HCT116 (cell line): ENCODE data around the gene GLA. TPM values are rescaled to one million over a fixed set of nuclear protein-coding genes. Genes with fewer than 3 reads are reported as not detected.

Experiments used
- ATAC-seq: fragments of 200-7000 bp; cut with Tn5 transposase; 2 replicates; pipeline ENCODE4 v1.9.1; 2020; ENCODE audit warnings: mild to moderate bottlenecking, moderate library complexity
- BruUV-seq: library from RNA; stranded (reverse); fragments of 400-500 nt; replicated peaks from 2 replicates; lab custom pipeline; 2021; lab: Mats Ljungman, UMichigan
- CTCF ChIA-PET: fragments of 300-600 bp; sonication (Branson Sonifier 250); formaldehyde crosslinking; loops from one replicate; lab custom pipeline; 2021; ENCODE audit warnings: antibody characterized with exemption; lab: Charles Lee
- POLR2A ChIA-PET: fragments of 300-600, 350-600 bp; sonication (Branson Sonifier 250); formaldehyde crosslinking; loops from one replicate; lab custom pipeline; 2021; ENCODE audit warnings: antibody characterized with exemption; lab: Charles Lee
- RAD21 ChIA-PET, 2 experiments: fragments of 300-600 bp; sonication (Branson Sonifier 250); formaldehyde crosslinking; loops; one replicate each; lab custom pipeline; 2023; ENCODE audit warnings: low total read pairs in 2 of 2; ENCODE audit not compliant: uncharacterized antibody in 2 of 2, unreplicated experiment in 2 of 2, low non-redundant PET in 1 of 2; lab: Charles Lee
- DNase-seq: peaks from one replicate; pipeline ENCODE4 v3.0.0-alpha.2; 2010; ENCODE audit warnings: low read depth, low spot score
- H2AFZ ChIP-seq: fragments of 200-600 bp; shearing (Covaris generic), sonication (generic); 2 replicates; pipeline ENCODE4 v1.6.1; 2017; ENCODE audit warnings: low read depth, mixed run types, mixed read lengths, antibody characterized with exemption, low read length; ENCODE audit not compliant: poor library complexity, severe bottlenecking
- H3K27ac ChIP-seq: 2 replicates; pipeline ENCODE4 v1.5.1; 2012; ENCODE audit warnings: low read depth, low read length
- H3K27me3 ChIP-seq: fragments of 200-600 bp; sonication (generic); 2 replicates; pipeline ENCODE4 v1.6.1; 2016; ENCODE audit warnings: mixed run types, low read length, mixed read lengths; ENCODE audit not compliant: insufficient read depth
- H3K36me3 ChIP-seq, 2 experiments: fragments of 200-500 bp in 1 of 2; fragments of 200-600 bp in 1 of 2; sonication (Bioruptor generic) in 1 of 2; sonication (generic) in 1 of 2; 2 replicates each; pipeline versions ENCODE4 v1.5.1 to v1.6.1; 2014 to 2016; ENCODE audit warnings: low read length in 2 of 2, inconsistent platforms in 1 of 2, mixed read lengths in 1 of 2, mixed run types in 1 of 2; ENCODE audit not compliant: insufficient read depth in 2 of 2, control insufficient read depth in 1 of 2
- H3K4me1 ChIP-seq, 2 experiments: fragments of 200-600 bp in 1 of 2; sonication (generic) in 1 of 2; 2 replicates each; pipeline versions ENCODE4 v1.5.1 to v1.6.1; 2012 to 2017; ENCODE audit warnings: low read length in 2 of 2, inconsistent platforms in 1 of 2, mild to moderate bottlenecking in 1 of 2, mixed read lengths in 1 of 2, mixed run types in 1 of 2, moderate library complexity in 1 of 2; ENCODE audit not compliant: insufficient read depth in 2 of 2, control insufficient read depth in 1 of 2
- H3K4me2 ChIP-seq: fragments of 200-600 bp; sonication (generic); 2 replicates; pipeline ENCODE4 v1.6.1; 2017; ENCODE audit warnings: mixed run types, low read length, mixed read lengths
- H3K4me3 ChIP-seq, 2 experiments: fragments of 200-600 bp in 1 of 2; sonication (generic) in 1 of 2; replicated peaks in 1 of 2; 2 replicates each; pipeline ENCODE4 v1.5.1; 2011 to 2016; ENCODE audit warnings: low read length in 2 of 2, control low read depth in 1 of 2, low read depth in 1 of 2, mild to moderate bottlenecking in 1 of 2, mixed read lengths in 1 of 2, mixed run types in 1 of 2
- H3K79me2 ChIP-seq: fragments of 200-600 bp; sonication (generic); 2 replicates; pipeline ENCODE4 v1.6.1; 2017; ENCODE audit warnings: mild to moderate bottlenecking, mixed run types, low read length, moderate library complexity, mixed read lengths; ENCODE audit not compliant: insufficient read depth
- H3K9ac ChIP-seq: fragments of 200-600 bp; sonication (generic); 2 replicates; pipeline ENCODE4 v1.6.1; 2016; ENCODE audit warnings: low read length, mixed read lengths
- H3K9me2 ChIP-seq: fragments of 200-600 bp; sonication (generic), shearing (Covaris generic); 2 replicates; pipeline ENCODE4 v1.6.1; 2017; ENCODE audit warnings: mixed run types, mild to moderate bottlenecking, moderate library complexity; ENCODE audit not compliant: insufficient read depth
- H3K9me3 ChIP-seq, 2 experiments: fragments of 200-500 bp in 1 of 2; fragments of 200-600 bp in 1 of 2; sonication (Bioruptor generic) in 1 of 2; sonication (generic) in 1 of 2; 2 replicates each; pipeline ENCODE4 v1.6.1; 2014 to 2017; ENCODE audit warnings: low read length in 2 of 2, mixed read lengths in 2 of 2, inconsistent platforms in 1 of 2, low read depth in 1 of 2, mild to moderate bottlenecking in 1 of 2, mixed run types in 1 of 2, moderate library complexity in 1 of 2; ENCODE audit not compliant: control insufficient read depth in 1 of 2, insufficient read depth in 1 of 2
- H4K20me1 ChIP-seq: fragments of 200-600 bp; sonication (generic), shearing (Covaris generic); 2 replicates; pipeline ENCODE4 v1.6.1; 2017; ENCODE audit warnings: mixed run types, mild to moderate bottlenecking, moderate library complexity; ENCODE audit not compliant: insufficient read depth
- ELF1 ChIP-seq: IDR thresholded peaks from 2 replicates; pipeline ENCODE4 v1.6.1; 2012; ENCODE audit warnings: low read depth, borderline replicate concordance
- FOSL1 ChIP-seq: IDR thresholded peaks from 2 replicates; pipeline ENCODE4 v1.6.1; 2012; ENCODE audit warnings: low read depth
- SIN3A ChIP-seq: IDR thresholded peaks from 2 replicates; pipeline ENCODE4 v1.6.1; 2012; ENCODE audit warnings: low read depth
- TCF7L2 ChIP-seq: IDR thresholded peaks from 2 replicates; pipeline ENCODE4 v1.7.0; 2011; ENCODE audit warnings: borderline replicate concordance, inconsistent platforms; ENCODE audit not compliant: insufficient read depth, insufficient read length; ENCODE audit errors: extremely low read depth
- ZBTB33 ChIP-seq: IDR thresholded peaks from 2 replicates; pipeline ENCODE4 v1.6.1; 2011; ENCODE audit warnings: mild to moderate bottlenecking, low read length, moderate library complexity; ENCODE audit not compliant: insufficient replicate concordance; ENCODE audit errors: extremely low read depth
- ZNF274 ChIP-seq: fragments of 200-500 bp; sonication (Bioruptor generic); IDR thresholded peaks from 2 replicates; pipeline ENCODE4 v1.6.1; 2014; ENCODE audit warnings: mild to moderate bottlenecking, low read depth, low read length, inconsistent platforms
- intact Hi-C: fragments of 100-400 bp; cut with micrococcal nuclease; formaldehyde crosslinking; loops from 2 replicates; pipeline ENCODE4 v1.10.0; 2022
- total RNA-seq: library from RNA; stranded (reverse); gene quantifications from one replicate; pipeline ENCODE4 v1.2.1, GENCODE V29; 2021; ENCODE audit not compliant: unreplicated experiment
- TF ChIP-seq, protein P1 (sequence below): IDR thresholded peaks from 2 replicates; pipeline ENCODE4 v1.6.1; 2012

Gene GLA
- total RNA-seq, 1 experiment from 2014 or later: 40.8 TPM

DNA sequence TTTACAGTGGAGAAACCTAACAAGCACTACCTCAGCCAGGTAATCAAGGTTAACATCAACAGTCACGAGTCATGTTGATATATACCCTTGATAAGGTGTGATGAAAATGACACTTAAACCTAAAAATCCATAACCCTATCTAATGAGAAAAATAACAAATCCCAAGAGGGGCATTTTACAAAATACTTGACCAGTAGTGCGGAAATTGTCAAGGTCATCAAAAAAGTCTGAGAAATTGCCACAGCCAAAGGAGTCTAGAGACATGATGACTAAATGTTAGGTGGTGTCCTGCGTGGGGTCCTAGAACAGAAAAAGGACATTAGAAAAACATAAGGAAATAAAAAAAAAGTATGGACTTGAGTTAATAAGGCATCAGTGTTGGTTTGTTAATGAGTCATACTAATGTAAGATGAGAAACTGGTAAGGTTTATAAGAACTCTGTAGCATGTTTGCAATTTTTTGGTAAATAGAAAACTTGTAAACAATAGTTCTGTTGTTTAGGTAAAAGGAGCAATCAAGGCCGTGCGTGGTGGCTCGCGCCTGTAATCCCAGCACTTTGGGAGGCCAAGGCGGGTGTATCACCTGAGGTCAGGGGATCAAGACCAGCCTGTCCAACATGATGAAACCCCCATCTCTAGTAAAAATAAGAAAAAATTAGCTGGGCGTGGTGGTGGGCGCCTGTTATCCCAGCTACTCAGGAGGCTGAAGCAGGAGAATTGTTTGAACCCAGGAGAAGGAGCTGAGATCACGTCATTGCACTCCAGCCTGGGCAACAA, 14.0 kb downstream of the GLA start (continued):
- no peak for TF ChIP-seq ZBTB33
- TF ChIP-seq FOSL1: no peak
- TF ChIP-seq TCF7L2: no peak
- TF ChIP-seq SIN3A: no peak
- TF ChIP-seq ELF1: no peak

DNA sequence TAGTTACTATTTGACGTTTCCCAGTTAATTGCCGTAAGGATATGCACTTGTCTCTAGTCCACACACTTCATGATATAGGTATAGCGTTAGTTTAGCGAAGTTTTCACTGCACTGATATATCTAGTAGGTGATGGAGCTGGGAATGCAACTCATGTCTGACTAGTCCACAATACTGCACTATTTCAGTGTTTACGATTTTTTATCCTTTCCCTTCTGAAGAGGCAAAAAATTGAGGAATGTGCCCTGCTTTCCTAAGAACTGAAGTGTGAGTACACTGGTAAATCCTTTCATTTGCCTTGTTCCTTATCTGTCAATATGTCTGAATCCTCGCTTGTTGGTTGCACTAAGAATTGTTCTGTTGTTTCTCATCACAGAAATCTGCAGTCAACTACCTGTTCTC, 15.9 kb downstream of the GLA start:
- POLR2A ChIA-PET: no interaction called here
- Histone ChIP-seq H3K9ac (peak overlapping the region; percentile 92), H2AFZ (no peak overlapping the region), H3K36me3 (peaks cover 8 to 22% of the 10 kb centered on the region in 2 experiments; a peak in 3 of 4 replicates), H3K79me2 (peaks cover 35% of the 10 kb centered on the region), H3K27me3 (no peaks in the 10 kb centered on the region), H3K4me3 (peak overlapping the region; percentile 75 to 78), H3K27ac (peak overlapping the region; percentile 79), H4K20me1 (no peaks in the 10 kb centered on the region), H3K4me2 (peak overlapping the region; percentile 85), H3K4me1 (peaks cover 0 to 15% of the 10 kb centered on the region in 2 experiments; a peak in 2 of 4 replicates), H3K9me3 (no peaks in the 10 kb centered on the region), H3K9me2 (no peaks in the 10 kb centered on the region)
- no peak for DNase-seq
- RAD21 ChIA-PET: no interaction called here
- no peak for TF ChIP-seq ZNF274
- TF ChIP-seq SIN3A: peak; percentile 13; the same call in 1 of the 2 replicates
- TF ChIP-seq, protein P1, sequence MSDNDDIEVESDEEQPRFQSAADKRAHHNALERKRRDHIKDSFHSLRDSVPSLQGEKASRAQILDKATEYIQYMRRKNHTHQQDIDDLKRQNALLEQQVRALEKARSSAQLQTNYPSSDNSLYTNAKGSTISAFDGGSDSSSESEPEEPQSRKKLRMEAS: no peak
- BruUV-seq: no TSS peak
- intact Hi-C loops: no loop called here
- CTCF ChIA-PET: no interaction called here
- ATAC-seq: no peak
